Measurements from ENCODE around the gene ACSL3. TPM values are rescaled to one million over a fixed set of nuclear protein-coding genes. Genes with fewer than 3 reads are reported as not detected.
A peak's percentile ranks its signal among the peaks of the same experiment; 100 is the strongest.

ACSL3 gene
- total RNA-seq, 1 donor from 2014 or later: 106 TPM

- H3K9ac ChIP-seq: no peak overlapping the region
- Mint-ChIP-seq H3K27me3 (ENCODE audit: insufficient read depth, low read depth) (peaks cover 2% of the 10 kb centered on the region), H3K4me3 (no peak overlapping the region), H3K27ac (no peak overlapping the region), H3K4me1 (peaks cover 19% of the 10 kb centered on the region), H3K36me3 (no peaks in the 10 kb centered on the region), H3K9me3 (peaks cover 4% of the 10 kb centered on the region)
- DNase-seq (ENCODE audit: low spot score): no peak
- H4K20me1 ChIP-seq (ENCODE audit: low read depth): no peaks in the 10 kb centered on the region
- H3K27ac ChIP-seq: no peak overlapping the region
- no peaks in the 10 kb centered on the region for H3K4me1 ChIP-seq
- no peaks in the 10 kb centered on the region for H3K27me3 ChIP-seq
- no peaks in the 10 kb centered on the region for H3K36me3 ChIP-seq
- H3F3A ChIP-seq (ENCODE audit: low read depth): no peaks in the 10 kb centered on the region
- no peaks in the 10 kb centered on the region for H3K79me2 ChIP-seq (ENCODE audit: low read depth)
- TF ChIP-seq CTCF (IDR thresholded peaks at IDR 0.05) (no peak), EZH2 (IDR thresholded peaks at IDR 0.05) (no peak), EZH2phosphoT487 (IDR thresholded peaks at IDR 0.05) (no peak)
- no peak overlapping the region for H3K4me2 ChIP-seq
- H3K4me3 ChIP-seq: no peak overlapping the region
- no peaks in the 10 kb centered on the region for H3K9me3 ChIP-seq (ENCODE audit: low read depth)
- no peak overlapping the region for H2AFZ ChIP-seq (replicated peaks)
Measured at GRCh38 chr2:222978850-222979249, 118.0 kb downstream of the ACSL3 start.

- H3K79me2 ChIP-seq (ENCODE audit: low read depth): no peaks in the 10 kb centered on the region
- Mint-ChIP-seq H3K4me3 (no peak overlapping the region), H3K36me3 (no peaks in the 10 kb centered on the region), H3K4me1 (peaks cover 19% of the 10 kb centered on the region), H3K9me3 (peaks cover 4% of the 10 kb centered on the region), H3K27ac (no peak overlapping the region), H3K27me3 (ENCODE audit: insufficient read depth, low read depth) (peaks cover 2% of the 10 kb centered on the region)
- no peaks in the 10 kb centered on the region for H3K9me3 ChIP-seq (ENCODE audit: low read depth)
- H2AFZ ChIP-seq (replicated peaks): no peak overlapping the region
- no peak overlapping the region for H3K9ac ChIP-seq
- no peaks in the 10 kb centered on the region for H3K27me3 ChIP-seq
- DNase-seq (ENCODE audit: low spot score): no peak
- no peaks in the 10 kb centered on the region for H4K20me1 ChIP-seq (ENCODE audit: low read depth)
- no peak overlapping the region for H3K4me2 ChIP-seq
- no peaks in the 10 kb centered on the region for H3F3A ChIP-seq (ENCODE audit: low read depth)
- no peaks in the 10 kb centered on the region for H3K4me1 ChIP-seq
- no peak overlapping the region for H3K4me3 ChIP-seq
- H3K27ac ChIP-seq: no peak overlapping the region
- H3K36me3 ChIP-seq: no peaks in the 10 kb centered on the region
- TF ChIP-seq EZH2phosphoT487 (IDR thresholded peaks at IDR 0.05): no peak
- TF ChIP-seq EZH2 (IDR thresholded peaks at IDR 0.05): no peak
- TF ChIP-seq CTCF (IDR thresholded peaks at IDR 0.05): no peak
Measured at GRCh38 chr2:222979484-222979883, 118.6 kb downstream of the ACSL3 start.

GRCh38 chr2:222982010-222982908 lies 121.4 kb downstream of the ACSL3 start:
- peaks cover 4% of the 10 kb centered on the region for H3K27me3 Mint-ChIP-seq (ENCODE audit: insufficient read depth, low read depth)
- Histone ChIP-seq H3K4me1 (no peaks in the 10 kb centered on the region), H3K36me3 (no peaks in the 10 kb centered on the region), H3K4me3 (no peak overlapping the region), H4K20me1 (ENCODE audit: low read depth) (no peaks in the 10 kb centered on the region), H3K4me2 (no peak overlapping the region), H3F3A (ENCODE audit: low read depth) (no peaks in the 10 kb centered on the region), H2AFZ (replicated peaks) (peak overlapping the region; percentile 7), H3K27me3 (no peaks in the 10 kb centered on the region), H3K9me3 (ENCODE audit: low read depth) (no peaks in the 10 kb centered on the region), H3K27ac (no peak overlapping the region), H3K9ac (no peak overlapping the region), H3K79me2 (ENCODE audit: low read depth) (no peaks in the 10 kb centered on the region)
- peak; percentile 55 for DNase-seq (ENCODE audit: low spot score)
- peaks cover 11% of the 10 kb centered on the region for H3K4me1 Mint-ChIP-seq
- H3K36me3 Mint-ChIP-seq: no peaks in the 10 kb centered on the region
- no peak overlapping the region for H3K4me3 Mint-ChIP-seq
- TF ChIP-seq EZH2phosphoT487 (IDR thresholded peaks at IDR 0.05): no peak
- peak; percentile 58 for TF ChIP-seq CTCF (IDR thresholded peaks at IDR 0.05)
- H3K9me3 Mint-ChIP-seq: peaks cover 17% of the 10 kb centered on the region
- peak overlapping the region; percentile 97 for H3K27ac Mint-ChIP-seq
